Measurements from ENCODE around the gene INPP5E.

Gene INPP5E

DNA sequence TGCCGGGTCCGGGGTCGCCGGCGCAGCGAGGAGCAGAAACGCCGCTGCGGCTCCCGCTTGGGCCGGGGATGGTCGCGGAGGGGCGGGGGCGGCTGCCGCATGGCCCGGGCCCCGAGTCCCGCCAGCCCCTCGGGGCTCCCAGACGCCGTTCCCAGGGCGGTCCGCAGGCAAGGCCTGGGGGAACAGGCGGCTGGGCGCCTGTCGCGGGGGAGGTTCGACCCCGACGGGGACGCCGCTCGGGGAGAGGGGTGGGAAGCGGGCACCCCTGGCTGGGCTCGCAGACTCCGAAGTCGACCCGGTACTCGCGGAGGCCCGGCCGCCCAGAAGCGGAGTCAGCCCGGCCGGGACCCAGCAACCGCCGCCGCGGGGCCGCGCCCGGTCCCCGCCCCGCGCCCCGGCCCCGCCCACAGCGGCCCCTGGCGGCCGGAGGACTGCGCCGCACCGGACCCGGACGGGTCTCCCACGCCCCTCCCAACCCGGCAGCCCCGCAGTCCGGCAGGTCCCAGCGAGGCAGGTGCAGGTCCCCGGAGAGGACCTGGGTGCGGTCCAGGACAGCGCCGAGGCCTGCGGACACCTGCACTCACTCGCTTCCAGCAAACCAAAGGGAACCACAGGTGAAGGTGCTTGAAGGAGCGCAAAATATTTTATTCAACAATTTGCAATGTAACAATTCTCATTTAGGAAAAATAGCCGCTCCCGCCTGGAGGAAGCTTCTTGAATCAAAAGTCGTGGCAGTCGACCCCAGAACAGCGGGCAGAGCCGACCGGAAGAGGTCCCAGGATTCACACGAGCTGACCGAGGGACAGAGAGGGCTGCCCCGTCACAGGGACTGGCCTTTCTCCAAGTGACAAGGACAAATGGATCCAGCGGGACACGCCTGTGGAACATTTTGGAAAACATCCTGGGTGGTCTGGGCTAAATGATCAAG lies at the start of gene INPP5E:
TSS of gene INPP5E (minus strand) at position 365 of the 928 bp plus-strand sequence. CDS start 426 bp downstream, outside the sequence.
- peak; percentile 47 to 70 for DNase-seq

DNA sequence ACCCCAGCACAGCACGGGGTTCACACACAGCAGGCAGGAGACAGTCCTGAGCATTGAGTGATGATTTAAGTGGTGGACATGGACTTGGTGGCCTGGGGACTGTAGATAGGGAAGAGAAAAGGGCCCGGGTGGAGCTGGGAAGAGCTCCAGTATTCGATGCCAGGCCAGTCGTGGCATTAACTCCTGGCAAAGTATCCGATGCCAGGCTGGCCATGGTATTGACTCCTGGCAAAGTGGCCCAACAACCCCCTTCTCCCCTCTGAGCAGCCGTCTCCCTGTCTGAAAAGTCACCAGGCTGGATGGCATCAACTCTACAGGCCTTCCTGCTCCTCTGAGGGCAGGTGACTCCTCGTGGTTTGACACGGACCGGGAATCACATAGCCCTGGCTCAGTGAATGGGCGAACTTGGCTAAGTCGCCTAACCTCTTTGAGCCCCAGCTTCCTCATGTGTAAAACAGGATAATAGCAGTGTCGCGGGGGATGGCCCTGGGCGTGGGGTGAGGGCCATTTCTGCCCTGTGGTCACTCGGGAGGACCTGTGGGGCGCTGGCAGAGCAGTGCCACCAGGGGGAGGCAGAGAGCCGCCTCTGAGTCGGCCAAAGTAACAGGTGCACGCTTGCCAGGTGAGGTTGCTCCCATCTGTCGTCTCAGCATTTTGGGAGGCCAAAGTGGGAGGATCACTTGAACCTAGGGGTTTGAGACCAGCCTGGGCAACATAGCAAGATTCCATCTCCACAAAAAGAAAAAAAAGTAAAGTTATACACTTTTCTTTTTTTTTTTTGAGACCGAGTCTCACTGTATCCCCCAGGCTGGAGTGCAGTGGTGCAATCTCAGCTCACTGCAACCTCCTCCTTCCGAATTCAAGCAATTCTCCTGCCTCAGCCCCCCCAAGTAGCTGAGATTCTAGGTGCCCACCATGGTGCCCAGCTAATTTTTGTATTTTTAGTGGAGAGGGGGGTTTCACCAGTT lies 48.9 kb upstream of the INPP5E start:
- DNase-seq, result peak; percentile 16 to 33

DNA sequence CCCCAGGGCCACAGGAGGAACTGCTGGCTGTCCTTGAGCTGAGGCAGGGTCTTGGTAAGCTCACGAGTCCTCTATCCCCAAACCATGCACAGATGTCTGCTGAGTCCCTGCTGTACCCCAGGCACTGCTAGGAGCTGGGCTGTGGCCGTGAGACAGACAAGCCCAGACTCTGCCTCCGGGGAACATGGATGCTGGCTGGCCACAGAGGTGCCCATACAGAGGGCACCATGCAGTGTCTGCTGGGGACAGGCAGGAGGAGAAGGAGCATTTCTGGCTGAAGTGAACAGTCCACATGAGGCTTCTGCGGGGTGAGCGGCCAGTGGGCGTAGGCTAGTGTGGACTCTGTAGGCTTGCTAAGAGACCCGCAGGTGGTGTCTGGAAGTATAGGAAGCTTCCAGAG lies 48.0 kb upstream of the INPP5E start:
- no peak for DNase-seq

GRCh38 chr9:136486823-136487620 lies 47.4 kb upstream of the INPP5E start:
- no peak for DNase-seq

- no peak for DNase-seq
These were observed 46.5 kb upstream of the INPP5E start for GRCh38 chr9:136486131-136486530.

GRCh38 chr9:136485049-136486045 lies 45.7 kb upstream of the INPP5E start:
- peak; percentile 69 to 78 for DNase-seq

GRCh38 chr9:136484153-136485048 lies 44.8 kb upstream of the INPP5E start:
- peak in 1 of 2 experiments; percentile 57 for DNase-seq

DNA sequence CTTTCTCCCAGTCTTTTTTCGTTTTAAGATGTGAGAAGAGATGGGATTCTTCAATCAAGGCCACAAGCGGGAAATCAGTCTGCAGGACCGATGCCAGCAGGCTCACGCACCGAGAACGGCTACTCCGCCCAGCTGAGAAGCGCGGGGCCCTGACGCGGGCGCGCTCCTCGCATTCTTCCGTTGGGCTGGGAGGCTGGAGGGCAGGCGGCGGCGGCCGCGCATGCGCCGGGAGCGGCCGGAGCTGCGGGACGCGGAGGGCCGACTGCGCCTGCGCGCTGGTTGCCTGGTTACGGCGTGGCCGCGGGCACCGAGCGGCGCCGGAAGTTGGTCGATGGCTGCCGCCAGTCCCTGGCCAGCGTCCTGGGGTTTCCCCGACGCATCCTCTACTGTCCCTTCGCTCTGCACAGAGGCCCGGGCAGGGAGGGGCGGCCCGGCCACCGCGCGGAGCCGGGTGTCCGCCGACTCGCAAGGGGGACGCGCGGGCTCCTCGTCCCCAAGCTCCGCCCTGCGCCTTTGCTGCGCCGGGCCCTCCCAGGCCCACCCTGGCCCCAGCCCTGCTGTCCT lies 44.0 kb upstream of the INPP5E start:
- DNase-seq, result peak; percentile 83 to 88

DNA sequence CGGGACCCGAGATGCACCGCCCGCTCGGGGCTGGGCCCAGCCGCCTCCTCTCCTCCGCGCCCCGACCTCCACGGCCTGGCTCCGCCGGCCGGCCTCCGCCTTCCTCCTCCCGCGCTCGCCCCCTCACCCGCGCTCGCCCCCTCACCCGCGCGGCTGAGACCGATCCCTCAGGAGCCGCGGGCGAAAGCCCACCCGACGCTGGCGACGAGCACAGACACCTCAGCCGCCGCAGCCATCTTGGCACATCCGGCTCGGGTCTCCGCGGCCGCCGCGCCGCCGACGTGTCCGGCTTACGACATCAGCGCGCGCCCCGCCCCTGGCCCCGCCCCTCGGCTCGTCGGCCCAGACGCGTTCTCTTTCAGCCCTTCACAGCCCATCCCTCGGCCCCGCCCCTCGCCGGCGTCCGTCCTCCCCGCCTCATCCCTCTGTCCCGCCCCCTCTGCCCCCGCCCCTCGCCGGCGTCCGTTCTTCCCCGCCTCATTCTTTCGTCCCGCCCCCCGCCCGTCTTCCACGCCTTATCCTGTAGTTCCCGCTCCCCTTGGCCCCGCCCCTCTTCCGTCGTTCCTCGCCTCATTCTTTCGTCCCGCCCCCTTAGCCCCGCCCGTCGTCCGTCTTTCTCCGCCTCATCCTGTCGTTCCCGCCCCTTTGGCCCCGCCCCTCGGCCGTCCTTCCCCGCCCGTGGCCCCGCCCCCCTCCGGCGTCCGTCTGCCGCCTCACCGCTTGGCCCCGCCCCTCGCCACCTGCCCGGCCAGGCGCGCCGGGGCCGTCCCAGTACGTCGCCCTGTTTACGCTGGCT lies 43.3 kb upstream of the INPP5E start, which contains the start of gene SEC16A:
TSS of gene SEC16A (minus strand) at position 248 of the 796 bp plus-strand sequence. CDS start 5,425 bp downstream, outside the sequence.
- peak; percentile 92 to 96 for DNase-seq

GRCh38 chr9:136482046-136482792 lies 42.6 kb upstream of the INPP5E start:
- DNase-seq, result no peak

DNA sequence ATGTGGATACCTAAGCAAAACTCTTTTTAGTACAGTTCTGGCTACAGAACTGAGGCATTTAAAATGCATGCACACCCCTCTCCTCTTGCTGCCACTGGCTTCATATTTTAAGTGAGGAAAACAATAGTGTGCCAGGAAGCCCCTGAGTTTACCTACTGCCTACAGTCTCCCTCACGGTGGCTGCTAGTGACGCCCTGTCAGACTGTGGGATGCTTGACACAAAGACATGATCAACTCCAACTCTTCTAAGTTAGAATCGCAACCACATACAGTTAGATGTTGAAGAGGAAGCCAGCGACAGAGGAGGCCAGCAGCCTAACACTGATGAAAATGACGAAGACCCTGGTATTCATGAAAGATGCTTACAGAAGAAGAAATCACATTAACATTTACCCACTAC lies 41.9 kb upstream of the INPP5E start:
- no peak for DNase-seq

DNA sequence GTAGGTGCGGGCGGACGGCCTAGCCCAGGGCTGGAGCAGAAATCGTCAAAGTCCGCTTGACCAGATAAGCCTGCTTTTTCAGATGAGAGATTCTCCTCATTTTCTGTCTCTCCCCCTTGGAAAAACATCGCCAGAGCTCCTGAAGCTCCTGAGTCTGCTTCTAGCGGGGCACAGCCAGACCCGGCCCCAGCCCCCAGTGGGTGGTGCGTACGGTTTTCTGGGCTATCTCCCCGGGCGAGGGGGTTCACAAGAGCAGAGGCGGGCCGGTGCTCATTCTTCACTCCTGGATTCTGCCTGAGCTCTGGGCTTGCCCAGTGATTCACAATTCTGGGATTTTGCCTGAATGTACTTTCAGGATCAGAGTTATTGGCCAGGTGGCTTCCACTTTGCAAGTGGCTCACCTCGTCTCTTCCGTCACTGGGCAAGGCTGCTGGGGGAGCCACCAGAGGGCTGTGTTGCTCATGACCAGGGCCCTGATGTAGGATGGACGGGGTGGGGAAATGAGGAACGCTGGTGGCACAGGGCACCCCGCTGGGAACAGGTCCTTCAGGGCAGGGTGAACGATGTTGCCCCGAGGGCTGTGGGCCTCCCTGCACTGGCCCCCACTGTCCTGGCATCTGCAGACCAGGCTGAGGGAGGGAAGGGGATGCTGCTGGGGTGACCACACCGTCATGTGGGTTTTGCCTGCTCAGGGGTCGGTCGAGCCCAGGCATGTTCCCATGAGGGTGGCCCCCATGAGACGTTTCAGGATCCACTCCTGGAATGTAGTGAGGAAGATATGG lies 36.9 kb upstream of the INPP5E start:
- no peak for DNase-seq

DNA sequence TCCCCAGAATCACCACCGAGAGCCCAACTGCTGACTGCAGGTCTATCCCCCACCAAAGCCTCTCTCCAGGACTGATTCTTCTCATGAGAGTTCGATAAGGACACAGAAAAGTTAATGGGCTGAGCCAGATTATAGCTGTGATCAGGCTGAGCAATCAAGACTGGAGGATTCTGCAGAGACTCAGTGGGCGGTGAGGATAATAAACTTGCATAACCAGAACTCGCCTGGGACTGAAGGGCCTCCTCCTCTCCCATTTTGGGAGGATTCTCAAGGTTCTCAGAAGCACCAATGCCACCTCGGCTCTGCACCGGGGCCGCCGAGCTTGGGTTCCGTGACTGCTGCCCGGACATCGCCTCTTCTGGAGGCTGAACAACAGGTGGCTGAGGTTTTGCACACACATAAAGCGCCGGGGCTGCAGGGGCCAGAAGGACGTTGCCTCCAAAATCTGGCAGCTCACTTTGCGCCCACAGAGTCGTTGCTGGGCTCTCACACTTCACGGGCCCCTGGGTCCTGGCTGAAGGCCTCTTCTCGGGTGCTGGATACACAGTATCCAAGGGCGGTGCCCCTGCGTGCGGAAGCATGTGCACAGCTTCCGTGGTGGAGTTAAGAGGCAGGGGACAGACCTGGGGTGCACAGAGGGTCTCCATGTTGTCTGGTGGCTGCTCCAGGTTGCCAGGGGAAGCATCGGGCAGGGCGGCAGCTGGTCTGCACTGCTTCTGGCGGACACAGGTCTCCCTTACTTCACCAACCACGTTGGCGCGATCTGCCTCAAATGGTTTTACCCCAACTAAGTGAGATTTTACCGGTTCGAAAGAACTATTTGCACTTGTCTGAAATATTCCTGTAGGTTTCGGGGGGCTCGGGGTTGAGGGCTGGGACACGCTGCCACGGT lies 35.6 kb upstream of the INPP5E start:
- no peak for DNase-seq

- DNase-seq, result no peak
These were observed 34.5 kb upstream of the INPP5E start for GRCh38 chr9:136474021-136474640.

DNA sequence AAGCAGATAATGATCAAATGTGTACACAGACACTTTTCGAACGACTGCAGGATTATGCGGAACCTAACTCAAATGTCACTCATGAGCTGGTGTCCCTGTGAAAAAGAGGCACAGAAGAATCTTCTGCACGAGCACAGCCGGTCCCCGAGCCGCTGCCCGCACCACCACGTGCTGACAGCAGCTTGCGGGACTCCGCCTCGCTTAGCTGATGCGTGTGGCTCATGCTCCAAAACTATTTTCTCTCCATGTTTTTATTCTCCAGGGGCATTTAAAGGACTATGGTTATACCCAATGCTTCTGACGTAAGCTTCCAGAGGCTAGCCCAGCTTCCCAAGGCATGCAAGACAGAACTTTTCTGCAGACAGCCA lies 33.7 kb upstream of the INPP5E start:
- DNase-seq, result no peak
